H9 (cell line): ENCODE data around the gene JRKL. TPM values are rescaled to one million over a fixed set of nuclear protein-coding genes. Genes with fewer than 3 reads are reported as not detected.

ENCODE experiments used
- DNase-seq: peaks from one replicate; pipeline ENCODE4 v3.0.0-alpha.2; 2017
- H2AFZ ChIP-seq: one replicate; pipeline ENCODE4 v1.6.1; 2013; ENCODE audit warnings: mild to moderate bottlenecking, low read length, control low read depth, moderate library complexity
- H2AK5ac ChIP-seq: 2 replicates; pipeline ENCODE4 v1.6.1; 2013; ENCODE audit warnings: low read length, control low read depth, mixed read lengths; ENCODE audit not compliant: insufficient read length
- H2BK120ac ChIP-seq: one replicate; pipeline ENCODE4 v1.6.1; 2013; ENCODE audit warnings: low read depth, mild to moderate bottlenecking, low read length, control low read depth, inconsistent platforms; ENCODE audit not compliant: poor library complexity, severe bottlenecking
- H2BK12ac ChIP-seq: 2 replicates; pipeline ENCODE4 v1.6.1; 2013; ENCODE audit warnings: low read length, control low read depth, mixed read lengths, low read depth; ENCODE audit not compliant: insufficient read length
- H2BK15ac ChIP-seq: 2 replicates; pipeline ENCODE4 v1.6.1; 2013; ENCODE audit warnings: low read depth, low read length, control low read depth
- H2BK20ac ChIP-seq: one replicate; pipeline ENCODE4 v1.6.1; 2013; ENCODE audit warnings: low read depth, mild to moderate bottlenecking, low read length, control low read depth, inconsistent platforms; ENCODE audit not compliant: poor library complexity, severe bottlenecking
- H2BK5ac ChIP-seq: 2 replicates; pipeline ENCODE4 v1.6.1; 2013; ENCODE audit warnings: low read length, control low read depth, mixed read lengths; ENCODE audit not compliant: insufficient read length
- H3K14ac ChIP-seq: 2 replicates; pipeline ENCODE4 v1.6.1; 2013; ENCODE audit warnings: low read length, control low read depth; ENCODE audit not compliant: insufficient read depth
- H3K18ac ChIP-seq: 2 replicates; pipeline ENCODE4 v1.6.1; 2013; ENCODE audit warnings: low read depth, mild to moderate bottlenecking, mixed read lengths, low read length, control low read depth; ENCODE audit not compliant: insufficient read length
- H3K23ac ChIP-seq: 2 replicates; pipeline ENCODE4 v1.6.1; 2013; ENCODE audit warnings: low read length, control low read depth, mixed read lengths, low read depth; ENCODE audit not compliant: insufficient read length
- H3K23me2 ChIP-seq: 2 replicates; pipeline ENCODE4 v1.6.1; 2013; ENCODE audit warnings: low read depth, mild to moderate bottlenecking, mixed read lengths, low read length, control low read depth; ENCODE audit not compliant: insufficient read length, poor library complexity, severe bottlenecking
- H3K27ac ChIP-seq: 2 replicates; pipeline ENCODE4 v1.5.1; 2013; ENCODE audit warnings: low read length, control low read depth, mixed read lengths, low read depth; ENCODE audit not compliant: insufficient read length
- H3K27me3 ChIP-seq: 2 replicates; pipeline ENCODE4 v1.6.1; 2013; ENCODE audit warnings: low read length, control low read depth, inconsistent platforms; ENCODE audit not compliant: insufficient read depth
- H3K4ac ChIP-seq: 2 replicates; pipeline ENCODE4 v1.6.1; 2013; ENCODE audit warnings: low read depth, mild to moderate bottlenecking, control low read depth, inconsistent platforms, low read length, moderate library complexity
- H3K4me1 ChIP-seq: 2 replicates; pipeline ENCODE4 v1.6.1; 2013; ENCODE audit warnings: low read length, control low read depth, inconsistent platforms; ENCODE audit not compliant: insufficient read depth
- H3K4me2 ChIP-seq: 2 replicates; pipeline ENCODE4 v1.6.1; 2013; ENCODE audit warnings: low read length, control low read depth, mixed read lengths; ENCODE audit not compliant: insufficient read length, insufficient read depth
- H3K56ac ChIP-seq: 2 replicates; pipeline ENCODE4 v1.6.1; 2013; ENCODE audit warnings: low read depth, mild to moderate bottlenecking, mixed read lengths, low read length, control low read depth; ENCODE audit not compliant: insufficient read length
- H3K79me1 ChIP-seq: 2 replicates; pipeline ENCODE4 v1.6.1; 2013; ENCODE audit warnings: low read depth, mild to moderate bottlenecking, moderate library complexity, low read length, control low read depth, inconsistent platforms; ENCODE audit not compliant: insufficient read depth, poor library complexity, severe bottlenecking
- H3K79me2 ChIP-seq: 2 replicates; pipeline ENCODE4 v1.6.1; 2013; ENCODE audit warnings: low read length, control low read depth, inconsistent platforms; ENCODE audit not compliant: insufficient read depth
- H3K9ac ChIP-seq: 2 replicates; pipeline ENCODE4 v1.6.1; 2013; ENCODE audit warnings: low read length, control low read depth, mixed read lengths; ENCODE audit not compliant: insufficient read length; ENCODE audit errors: extremely low read depth
- H3K9me3 ChIP-seq: one replicate; pipeline ENCODE4 v1.6.1; 2013; ENCODE audit warnings: low read depth, low read length, inconsistent platforms; ENCODE audit not compliant: control insufficient read depth
- H3T11ph ChIP-seq: one replicate; pipeline ENCODE4 v1.6.1; 2013; ENCODE audit warnings: mild to moderate bottlenecking, low read length, control low read depth, inconsistent platforms
- H4K20me1 ChIP-seq: one replicate; pipeline ENCODE4 v1.6.1; 2013; ENCODE audit not compliant: control insufficient read depth, insufficient read length, insufficient read depth
- H4K5ac ChIP-seq: 2 replicates; pipeline ENCODE4 v1.6.1; 2013; ENCODE audit warnings: low read depth, mild to moderate bottlenecking, mixed read lengths, low read length, control low read depth; ENCODE audit not compliant: insufficient read length
- H4K8ac ChIP-seq: replicated peaks from 2 replicates; pipeline ENCODE4 v1.6.1; 2013; ENCODE audit warnings: low read length, control low read depth, mixed read lengths, low read depth; ENCODE audit not compliant: insufficient read length
- H4K91ac ChIP-seq: 2 replicates; pipeline ENCODE4 v1.6.1; 2013; ENCODE audit warnings: low read depth, mild to moderate bottlenecking, moderate library complexity, mixed read lengths, low read length, control low read depth; ENCODE audit not compliant: insufficient read length
- H3K27ac Mint-ChIP-seq, 3 experiments: 2 replicates in 2 of 3; 3 replicates in 1 of 3; pipeline ENCODE4 v1.8.0; 2020 to 2021; ENCODE audit warnings: mixed read lengths in 3 of 3, mild to moderate bottlenecking in 1 of 3, moderate library complexity in 1 of 3
- H3K27me3 Mint-ChIP-seq: 2 replicates; pipeline ENCODE4 v1.8.0; 2021; ENCODE audit warnings: low read depth, mild to moderate bottlenecking, moderate library complexity, mixed read lengths
- H3K36me3 Mint-ChIP-seq, 3 experiments: 2 replicates in 2 of 3; 3 replicates in 1 of 3; pipeline ENCODE4 v1.8.0; 2020 to 2021; ENCODE audit warnings: low read depth in 3 of 3, mixed read lengths in 3 of 3; ENCODE audit not compliant: insufficient read depth in 1 of 3
- H3K4me1 Mint-ChIP-seq, 2 experiments: 2 replicates each; pipeline ENCODE4 v1.8.0; 2020; ENCODE audit warnings: mixed read lengths in 2 of 2
- H3K4me3 Mint-ChIP-seq, 2 experiments: 2 replicates in 1 of 2; 3 replicates in 1 of 2; pipeline ENCODE4 v1.8.0; 2020 to 2021; ENCODE audit warnings: mild to moderate bottlenecking in 2 of 2, mixed read lengths in 2 of 2, moderate library complexity in 1 of 2
- H3K9me3 Mint-ChIP-seq, 2 experiments: 2 replicates in 1 of 2; 3 replicates in 1 of 2; pipeline ENCODE4 v1.8.0; 2020; ENCODE audit warnings: mild to moderate bottlenecking in 2 of 2, mixed read lengths in 2 of 2, moderate library complexity in 1 of 2
- CTCF ChIP-seq: fragments of 200-600 bp; sonication (generic); conservative IDR thresholded peaks from 3 replicates; pipeline ENCODE4 v1.8.0; 2021; ENCODE audit warnings: antibody characterized with exemption, mild to moderate bottlenecking
- WGBS: extraction: QIAGEN DNeasy Blood & Tissue Kit; methylation state at CpG from one replicate; pipeline ENCODE4 v1.1.7; 2013; ENCODE audit warnings: missing lambda C conversion rate, low lambda C conversion rate, mixed read lengths; ENCODE audit not compliant: insufficient read length; ENCODE audit errors: extremely low coverage; 5-methylcytosine and 5-hydroxymethylcytosine counted together
- total RNA-seq: library from RNA; stranded (reverse); gene quantifications from 2 replicates; pipeline ENCODE4 v1.2.1, GENCODE V29; 2021

JRKL gene
- total RNA-seq, 1 experiment from 2014 or later: 3.6 TPM

- Mint-ChIP-seq H3K9me3 (peaks cover 4 to 8% of the 10 kb centered on the region in 2 experiments; a peak in 4 of 5 replicates), H3K4me3 (no peak overlapping the region), H3K27me3 (no peaks in the 10 kb centered on the region), H3K36me3 (peaks cover 17 to 21% (median 17%) of the 10 kb centered on the region in 3 experiments), H3K27ac (no peak overlapping the region), H3K4me1 (no peaks in the 10 kb centered on the region)
- Histone ChIP-seq H2AFZ (no peak overlapping the region), H2AK5ac (no peak overlapping the region), H3K27ac (no peak overlapping the region), H4K91ac (no peak overlapping the region), H2BK12ac (no peak overlapping the region), H2BK20ac (no peak overlapping the region), H3K14ac (no peak overlapping the region), H2BK15ac (no peak overlapping the region), H3K18ac (no peak overlapping the region), H3K27me3 (no peaks in the 10 kb centered on the region), H3K9me3 (no peaks in the 10 kb centered on the region), H3K79me2 (no peaks in the 10 kb centered on the region), H4K5ac (no peak overlapping the region), H3K79me1 (no peaks in the 10 kb centered on the region), H4K20me1 (no peaks in the 10 kb centered on the region), H3K4me1 (no peaks in the 10 kb centered on the region), H3K56ac (no peak overlapping the region), H3K4ac (no peak overlapping the region), H3K9ac (no peak overlapping the region), H3K4me2 (no peak overlapping the region), H2BK5ac (no peak overlapping the region), H3T11ph (no peak overlapping the region), H3K23me2 (no peaks in the 10 kb centered on the region), H3K23ac (no peak overlapping the region), H2BK120ac (no peak overlapping the region), H4K8ac (no peak overlapping the region)
- TF ChIP-seq CTCF: no peak
- no peak for DNase-seq
- WGBS: no CpG with 5 or more reads among the region's 2 CpGs
Measured at GRCh38 chr11:96367342-96367741, 22.5 kb upstream of the JRKL start.
